SU-DHL-6 (cell line): Measurements from ENCODE around the gene PDLIM7.
A peak's percentile ranks its signal among the peaks of the same experiment; 100 is the strongest.

Source experiments
- H2AFZ ChIP-seq: fragments of 200-600 bp; sonication (generic); 2 replicates; pipeline ENCODE4 v1.6.1; 2014; ENCODE audit warnings: low read depth, mild to moderate bottlenecking, moderate library complexity, mixed read lengths, antibody characterized with exemption, low read length; ENCODE audit not compliant: severe bottlenecking
- H3F3A ChIP-seq: fragments of 200-600 bp; shearing (Covaris generic); 2 replicates; pipeline ENCODE4 v1.6.0; 2016; ENCODE audit warnings: antibody characterized with exemption, mild to moderate bottlenecking; ENCODE audit not compliant: insufficient read depth
- H3K27ac ChIP-seq: fragments of 200-600 bp; sonication (generic); 2 replicates; pipeline ENCODE4 v1.5.1; 2016; ENCODE audit warnings: low read depth, mild to moderate bottlenecking, low read length, moderate library complexity, mixed read lengths
- H3K27me3 ChIP-seq: fragments of 200-600 bp; sonication (generic), shearing (Covaris generic); 2 replicates; pipeline ENCODE4 v1.6.0; 2014; ENCODE audit warnings: mild to moderate bottlenecking, low read length
- H3K36me3 ChIP-seq: fragments of 200-600 bp; sonication (generic); 2 replicates; pipeline ENCODE4 v1.6.1; 2014; ENCODE audit warnings: mild to moderate bottlenecking, low read length, mixed read lengths
- H3K4me2 ChIP-seq: fragments of 300-600, 200-600 bp; shearing (Covaris generic), sonication (generic); 2 replicates; pipeline ENCODE4 v1.6.0; 2014; ENCODE audit warnings: low read length, low read depth, mild to moderate bottlenecking; ENCODE audit not compliant: poor library complexity, severe bottlenecking
- H3K4me3 ChIP-seq: fragments of 200-600 bp; sonication (generic); 2 replicates; pipeline ENCODE4 v1.5.1; 2014; ENCODE audit warnings: antibody characterized with exemption, low read length, mild to moderate bottlenecking, mixed read lengths; ENCODE audit not compliant: insufficient read depth, poor library complexity, severe bottlenecking
- H3K79me2 ChIP-seq: fragments of 200-600 bp; sonication (generic); 2 replicates; pipeline ENCODE4 v1.6.1; 2014; ENCODE audit warnings: mild to moderate bottlenecking, low read length, moderate library complexity; ENCODE audit not compliant: insufficient read depth
- H3K9ac ChIP-seq: fragments of 200-600 bp; sonication (generic); 2 replicates; pipeline ENCODE4 v1.7.0; 2014; ENCODE audit warnings: mild to moderate bottlenecking, low read length
- H3K9me2 ChIP-seq: fragments of 200-600 bp; sonication (generic); replicated peaks from 2 replicates; pipeline ENCODE4 v1.6.1; 2014; ENCODE audit warnings: low read length; ENCODE audit not compliant: insufficient read depth
- H3K9me3 ChIP-seq: fragments of 200-600 bp; sonication (generic); 2 replicates; pipeline ENCODE4 v1.6.1; 2014; ENCODE audit warnings: low read length, mixed read lengths; ENCODE audit not compliant: insufficient read depth
- H4K20me1 ChIP-seq: fragments of 200-600 bp; sonication (generic); 2 replicates; pipeline ENCODE4 v1.6.1; 2014; ENCODE audit warnings: low read depth, mild to moderate bottlenecking, antibody characterized with exemption, low read length, moderate library complexity, mixed read lengths
- CTCF ChIP-seq: fragments of 200-600 bp; sonication (generic); IDR thresholded peaks from one replicate; pipeline ENCODE4 v1.5.1; 2017; ENCODE audit warnings: antibody characterized with exemption, mild to moderate bottlenecking, low read length, moderate library complexity; ENCODE audit not compliant: insufficient read depth, poor library complexity, severe bottlenecking
- EZH2phosphoT487 ChIP-seq: fragments of 200-600 bp; sonication (generic), shearing (Covaris generic); conservative IDR thresholded peaks from 2 replicates; pipeline ENCODE4 v1.6.1; 2018; ENCODE audit warnings: mild to moderate bottlenecking, antibody characterized with exemption, low read length, moderate library complexity, mixed read lengths

Gene PDLIM7

GRCh38 chr5:177512736-177513380, 15.5 kb upstream of the PDLIM7 start:
- TF ChIP-seq EZH2phosphoT487 (no peak), CTCF (no peak)
- no peaks in the 10 kb centered on the region for H3K9me2 ChIP-seq
- H3K36me3 ChIP-seq: peaks cover 5% of the 10 kb centered on the region; the same call in 1 of the 2 replicates
- no peak overlapping the region for H3K4me2 ChIP-seq
- no peak overlapping the region for H3K27ac ChIP-seq
- H2AFZ ChIP-seq: no peak overlapping the region
- no peak overlapping the region for H3K4me3 ChIP-seq
- H4K20me1 ChIP-seq: no peaks in the 10 kb centered on the region
- H3K79me2 ChIP-seq: peaks cover 36% of the 10 kb centered on the region
- no peak overlapping the region for H3K9ac ChIP-seq
- H3K9me3 ChIP-seq: no peaks in the 10 kb centered on the region
- no peaks in the 10 kb centered on the region for H3K27me3 ChIP-seq
- peaks cover 24% of the 10 kb centered on the region for H3F3A ChIP-seq

GRCh38 chr5:177511796-177512675, 14.6 kb upstream of the PDLIM7 start:
- Histone ChIP-seq H4K20me1 (no peaks in the 10 kb centered on the region), H3K4me2 (no peak overlapping the region), H3K36me3 (peaks cover 11% of the 10 kb centered on the region), H2AFZ (no peak overlapping the region), H3K9me3 (no peaks in the 10 kb centered on the region), H3K79me2 (peaks cover 42% of the 10 kb centered on the region), H3K9ac (no peak overlapping the region), H3F3A (peaks cover 33% of the 10 kb centered on the region), H3K4me3 (no peak overlapping the region), H3K27me3 (no peaks in the 10 kb centered on the region), H3K27ac (peak overlapping the region; percentile 95), H3K9me2 (no peaks in the 10 kb centered on the region)
- TF ChIP-seq EZH2phosphoT487: no peak

- TF ChIP-seq EZH2phosphoT487 (no peak), CTCF (no peak)
- Histone ChIP-seq H3K9ac (peak overlapping the region; percentile 88), H4K20me1 (no peaks in the 10 kb centered on the region), H3K79me2 (peaks cover 37% of the 10 kb centered on the region), H3F3A (peaks cover 35% of the 10 kb centered on the region), H3K27ac (peak overlapping the region; percentile 95), H2AFZ (no peak overlapping the region), H3K4me3 (no peak overlapping the region), H3K9me3 (no peaks in the 10 kb centered on the region), H3K4me2 (peak overlapping the region; percentile 92), H3K9me2 (no peaks in the 10 kb centered on the region), H3K27me3 (no peaks in the 10 kb centered on the region), H3K36me3 (peaks cover 11% of the 10 kb centered on the region)
These were observed 13.8 kb upstream of the PDLIM7 start for GRCh38 chr5:177511181-177511580.

- Histone ChIP-seq H4K20me1 (no peaks in the 10 kb centered on the region), H3K4me2 (peak overlapping the region; percentile 92), H3K36me3 (peaks cover 10% of the 10 kb centered on the region), H3K4me3 (peak overlapping the region; percentile 66), H3K9ac (peak overlapping the region; percentile 88), H3K9me3 (no peaks in the 10 kb centered on the region), H3K9me2 (no peaks in the 10 kb centered on the region), H2AFZ (no peak overlapping the region), H3K79me2 (peaks cover 31% of the 10 kb centered on the region), H3K27me3 (no peaks in the 10 kb centered on the region), H3F3A (peaks cover 35% of the 10 kb centered on the region), H3K27ac (peak overlapping the region; percentile 95)
- TF ChIP-seq EZH2phosphoT487 (no peak), CTCF (no peak)
These were observed 13.2 kb upstream of the PDLIM7 start for GRCh38 chr5:177510567-177511053.
